LHCN-M2 (cell line): Measurements from ENCODE around the gene MYH13. TPM values are rescaled to one million over a fixed set of nuclear protein-coding genes. Genes with fewer than 3 reads are reported as not detected.
A peak's percentile ranks its signal among the peaks of the same experiment; 100 is the strongest.
"Not testable (repeated sequence)": the region's sequence is repeated elsewhere in the genome, so short reads cannot be mapped to it uniquely, and the experiment has no call there.

ENCODE experiments used
- DNase-seq: peaks from one replicate; pipeline ENCODE4 v3.0.0-alpha.2; 2012; ENCODE audit warnings: low read depth
- total RNA-seq: library from RNA; depleted of rRNA; stranded (reverse); fragments of >200 nt; gene quantifications from 2 replicates; pipeline ENCODE4 v1.2.3, GENCODE V29; 2014

Gene MYH13
- total RNA-seq, 1 experiment from 2014 or later = 0.69 TPM

GRCh38 chr17:10304758-10305300, 68.0 kb downstream of the MYH13 start:
- DNase-seq = no peak

GRCh38 chr17:10297691-10298090, 75.1 kb downstream of the MYH13 start:
- no peak for DNase-seq

- DNase-seq = peak; percentile 55
These were observed 77.0 kb downstream of the MYH13 start for GRCh38 chr17:10295728-10296343.

- DNase-seq = no peak
These were observed 78.6 kb downstream of the MYH13 start for GRCh38 chr17:10294180-10294579.

- DNase-seq = peak; percentile 26
These were observed 80.5 kb downstream of the MYH13 start for GRCh38 chr17:10292057-10292937.

GRCh38 chr17:10291576-10291975, 81.2 kb downstream of the MYH13 start:
- DNase-seq = not testable (repeated sequence)

- no peak for DNase-seq
These were observed 82.8 kb downstream of the MYH13 start for GRCh38 chr17:10290041-10290440.

GRCh38 chr17:10286324-10286723, 86.5 kb downstream of the MYH13 start:
- DNase-seq = no peak

- no peak for DNase-seq
These were observed 86.9 kb downstream of the MYH13 start for GRCh38 chr17:10285896-10286295.

GRCh38 chr17:10280068-10280467, 92.7 kb downstream of the MYH13 start:
- no peak for DNase-seq

- DNase-seq = no peak
These were observed 94.6 kb downstream of the MYH13 start for GRCh38 chr17:10278218-10278617.

GRCh38 chr17:10276436-10276835, 96.4 kb downstream of the MYH13 start:
- DNase-seq = no peak

- no peak for DNase-seq
These were observed 97.4 kb downstream of the MYH13 start for GRCh38 chr17:10275418-10275817.

- DNase-seq = no peak
These were observed 101.7 kb downstream of the MYH13 start for GRCh38 chr17:10271106-10271562.

- DNase-seq = no peak
These were observed 102.5 kb downstream of the MYH13 start for GRCh38 chr17:10270258-10270657.

- no peak for DNase-seq
These were observed 104.8 kb downstream of the MYH13 start for GRCh38 chr17:10268005-10268404.

GRCh38 chr17:10266296-10266876, 106.4 kb downstream of the MYH13 start:
- no peak for DNase-seq

GRCh38 chr17:10265100-10265810, 107.6 kb downstream of the MYH13 start:
- DNase-seq = no peak

- DNase-seq = no peak
These were observed 108.8 kb downstream of the MYH13 start for GRCh38 chr17:10264051-10264450.

GRCh38 chr17:10262451-10262850, 110.4 kb downstream of the MYH13 start:
- no peak for DNase-seq

GRCh38 chr17:10261098-10261497, 111.7 kb downstream of the MYH13 start:
- DNase-seq = no peak
